Loucy (cell line): ENCODE measurements around the gene RANBP9.

Experiments
- H2AFZ ChIP-seq: fragments of 200-600 bp; sonication (generic); 2 replicates; pipeline ENCODE4 v1.6.0; 2016; ENCODE audit warnings: antibody characterized with exemption, mild to moderate bottlenecking, low read length, moderate library complexity
- H3F3A ChIP-seq: fragments of 200-600 bp; 2 replicates; pipeline ENCODE4 v1.6.0; 2016; ENCODE audit warnings: antibody characterized with exemption, low read depth, mild to moderate bottlenecking
- H3K27me3 ChIP-seq: fragments of 200-600 bp; sonication (generic); 2 replicates; pipeline ENCODE4 v1.6.1; 2014; ENCODE audit warnings: low read length, mild to moderate bottlenecking; ENCODE audit not compliant: insufficient read depth, poor library complexity, severe bottlenecking
- H3K36me3 ChIP-seq: fragments of 200-600 bp; sonication (generic); 2 replicates; pipeline ENCODE4 v1.6.1; 2016; ENCODE audit warnings: low read length; ENCODE audit not compliant: insufficient read depth
- H3K4me1 ChIP-seq: fragments of 200-600 bp; sonication (generic); 2 replicates; pipeline ENCODE4 v1.5.1; 2014; ENCODE audit warnings: low read length, mild to moderate bottlenecking; ENCODE audit not compliant: insufficient read depth, poor library complexity, severe bottlenecking
- H3K4me2 ChIP-seq: fragments of 200-600 bp; sonication (generic); 2 replicates; pipeline ENCODE4 v1.6.0; 2014; ENCODE audit warnings: antibody characterized with exemption, low read length, low read depth, mild to moderate bottlenecking; ENCODE audit not compliant: poor library complexity, severe bottlenecking
- H3K4me3 ChIP-seq: fragments of 200-600 bp; sonication (generic); 2 replicates; pipeline ENCODE4 v1.5.1; 2014; ENCODE audit warnings: low read length, mild to moderate bottlenecking, mixed read lengths; ENCODE audit not compliant: poor library complexity, severe bottlenecking
- H3K79me2 ChIP-seq: fragments of 200-600 bp; sonication (generic); 2 replicates; pipeline ENCODE4 v1.6.1; 2014; ENCODE audit warnings: low read length; ENCODE audit not compliant: insufficient read depth
- H3K9ac ChIP-seq: fragments of 200-600 bp; sonication (generic); 2 replicates; pipeline ENCODE4 v1.6.0; 2014; ENCODE audit warnings: mild to moderate bottlenecking, low read depth, low read length, moderate library complexity; ENCODE audit not compliant: poor library complexity, severe bottlenecking
- H3K9me2 ChIP-seq: fragments of 200-600 bp; sonication (generic); replicated peaks from 2 replicates; pipeline ENCODE4 v1.6.1; 2016; ENCODE audit warnings: low read depth, low read length, mixed read lengths
- H3K9me3 ChIP-seq: fragments of 200-600 bp; sonication (generic); 2 replicates; pipeline ENCODE4 v1.6.1; 2014; ENCODE audit warnings: mild to moderate bottlenecking, antibody characterized with exemption, low read length, low read depth; ENCODE audit not compliant: insufficient read depth
- H4K20me1 ChIP-seq: fragments of 200-600 bp; sonication (generic); 2 replicates; pipeline ENCODE4 v1.6.0; 2014; ENCODE audit warnings: antibody characterized with exemption, low read length, mild to moderate bottlenecking; ENCODE audit not compliant: insufficient read depth, poor library complexity, severe bottlenecking
- CTCF ChIP-seq: fragments of 200-600 bp; sonication (generic); conservative IDR thresholded peaks from 2 replicates; pipeline ENCODE4 v1.5.1; 2014; ENCODE audit warnings: mild to moderate bottlenecking, antibody characterized with exemption, low read length
- EZH2phosphoT487 ChIP-seq: fragments of 200-600 bp; IDR thresholded peaks from 2 replicates; pipeline ENCODE4 v1.6.1; 2018; ENCODE audit warnings: antibody characterized with exemption, mild to moderate bottlenecking, moderate library complexity, borderline replicate concordance

Gene RANBP9

DNA sequence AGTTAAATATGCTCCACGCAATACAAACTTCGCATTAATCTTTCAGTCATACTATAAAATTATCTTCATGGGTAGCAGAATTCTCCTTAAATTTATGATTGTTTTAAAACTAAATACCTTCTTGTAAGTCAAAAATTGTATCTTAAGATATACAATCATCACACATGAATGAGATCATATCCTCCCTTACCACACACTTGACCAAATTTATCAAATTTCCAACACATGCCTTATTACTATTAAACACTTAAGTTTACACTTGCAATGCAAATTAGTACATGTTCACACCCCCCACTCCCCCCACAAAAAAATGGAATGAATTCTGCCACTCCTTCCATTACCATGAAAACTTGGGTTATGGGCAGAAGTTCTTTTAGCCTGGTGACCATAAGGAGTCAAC is 13.8 kb downstream of the RANBP9 start:
- Histone ChIP-seq H3K4me1 (peaks cover 37% of the 10 kb centered on the region), H3K27me3 (no peaks in the 10 kb centered on the region), H3K9me3 (no peaks in the 10 kb centered on the region), H3K9me2 (no peaks in the 10 kb centered on the region), H3K4me2 (peak overlapping the region; percentile 51), H2AFZ (no peak overlapping the region), H3K36me3 (peaks cover 35% of the 10 kb centered on the region; the same call in 1 of the 2 replicates), H3K79me2 (peaks cover 100% of the 10 kb centered on the region), H3K4me3 (no peak overlapping the region), H3K9ac (no peak overlapping the region), H3F3A (no peaks in the 10 kb centered on the region), H4K20me1 (peaks cover 82% of the 10 kb centered on the region)
- TF ChIP-seq EZH2phosphoT487 (no peak), CTCF (no peak)

DNA sequence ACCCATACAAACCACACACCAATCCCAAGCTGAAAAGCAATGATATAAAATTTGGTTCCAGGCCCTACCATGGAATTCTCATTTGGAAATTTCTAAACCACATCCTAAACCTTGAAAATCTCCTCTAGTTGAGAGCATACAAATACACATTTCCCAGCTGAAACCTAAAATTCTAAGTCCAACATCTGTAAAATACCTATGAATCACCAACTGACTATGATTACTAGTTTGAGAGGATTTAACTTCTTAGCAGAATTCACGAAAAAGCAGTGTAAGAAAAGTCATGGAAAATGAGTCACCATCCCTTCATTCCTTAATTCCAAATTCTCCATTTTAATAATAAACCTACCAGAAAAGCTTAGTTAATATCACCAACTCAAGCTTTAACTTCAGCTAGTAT is 15.4 kb downstream of the RANBP9 start:
- peaks cover 45% of the 10 kb centered on the region; the same call in 1 of the 2 replicates for H3K36me3 ChIP-seq
- H3K9ac ChIP-seq = no peak overlapping the region
- no peak overlapping the region for H3K4me3 ChIP-seq
- H3F3A ChIP-seq = no peaks in the 10 kb centered on the region
- peaks cover 98% of the 10 kb centered on the region for H3K79me2 ChIP-seq
- H3K4me1 ChIP-seq = peaks cover 33% of the 10 kb centered on the region
- H3K27me3 ChIP-seq = no peaks in the 10 kb centered on the region
- H4K20me1 ChIP-seq = peaks cover 71% of the 10 kb centered on the region
- no peaks in the 10 kb centered on the region for H3K9me2 ChIP-seq
- H2AFZ ChIP-seq = no peak overlapping the region
- no peaks in the 10 kb centered on the region for H3K9me3 ChIP-seq
- H3K4me2 ChIP-seq = no peak overlapping the region
- TF ChIP-seq EZH2phosphoT487 (no peak), CTCF (no peak)

DNA sequence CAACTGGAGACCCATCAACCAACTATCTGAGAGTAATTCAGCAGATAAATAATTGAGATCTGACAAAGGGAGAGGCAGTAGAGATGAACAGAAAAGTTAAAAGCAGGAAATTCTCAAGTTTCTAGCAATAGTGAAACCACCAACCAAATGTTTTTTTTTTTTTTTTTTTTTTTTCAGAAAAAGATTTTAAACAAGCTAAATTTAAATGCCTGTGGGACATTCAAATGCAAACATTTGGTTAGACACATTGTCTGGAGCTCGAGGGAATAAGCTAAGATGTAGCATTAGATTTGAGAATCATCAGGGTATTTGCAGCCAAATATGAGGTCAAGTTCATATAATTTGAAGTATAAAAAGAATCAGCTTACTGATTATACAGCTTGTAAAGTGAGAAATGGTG is 16.4 kb downstream of the RANBP9 start:
- H2AFZ ChIP-seq = no peak overlapping the region
- H4K20me1 ChIP-seq = peaks cover 69% of the 10 kb centered on the region
- peaks cover 96% of the 10 kb centered on the region for H3K79me2 ChIP-seq
- no peak overlapping the region for H3K4me3 ChIP-seq
- H3K27me3 ChIP-seq = no peaks in the 10 kb centered on the region
- no peaks in the 10 kb centered on the region for H3K9me3 ChIP-seq
- no peaks in the 10 kb centered on the region for H3F3A ChIP-seq
- TF ChIP-seq CTCF (no peak), EZH2phosphoT487 (no peak)
- peaks cover 53% of the 10 kb centered on the region; the same call in 1 of the 2 replicates for H3K36me3 ChIP-seq
- H3K9me2 ChIP-seq = no peaks in the 10 kb centered on the region
- no peak overlapping the region for H3K9ac ChIP-seq
- H3K4me1 ChIP-seq = peaks cover 23% of the 10 kb centered on the region
- H3K4me2 ChIP-seq = no peak overlapping the region
